NT2/D1 (cell line): ENCODE data around the gene KCP.

Experiments used
- SUZ12 ChIP-seq: IDR thresholded peaks from 2 replicates; pipeline ENCODE4 v1.6.1; 2011; ENCODE audit not compliant: insufficient read length, insufficient read depth; ENCODE audit errors: extremely low read depth
- YY1 ChIP-seq: IDR thresholded peaks from 2 replicates; pipeline ENCODE4 v1.6.1; 2011; ENCODE audit not compliant: insufficient read length, insufficient read depth
- ZNF274 ChIP-seq: IDR thresholded peaks from 2 replicates; pipeline ENCODE4 v1.6.1; 2011; ENCODE audit warnings: mild to moderate bottlenecking, low read depth, low read length

DNA sequence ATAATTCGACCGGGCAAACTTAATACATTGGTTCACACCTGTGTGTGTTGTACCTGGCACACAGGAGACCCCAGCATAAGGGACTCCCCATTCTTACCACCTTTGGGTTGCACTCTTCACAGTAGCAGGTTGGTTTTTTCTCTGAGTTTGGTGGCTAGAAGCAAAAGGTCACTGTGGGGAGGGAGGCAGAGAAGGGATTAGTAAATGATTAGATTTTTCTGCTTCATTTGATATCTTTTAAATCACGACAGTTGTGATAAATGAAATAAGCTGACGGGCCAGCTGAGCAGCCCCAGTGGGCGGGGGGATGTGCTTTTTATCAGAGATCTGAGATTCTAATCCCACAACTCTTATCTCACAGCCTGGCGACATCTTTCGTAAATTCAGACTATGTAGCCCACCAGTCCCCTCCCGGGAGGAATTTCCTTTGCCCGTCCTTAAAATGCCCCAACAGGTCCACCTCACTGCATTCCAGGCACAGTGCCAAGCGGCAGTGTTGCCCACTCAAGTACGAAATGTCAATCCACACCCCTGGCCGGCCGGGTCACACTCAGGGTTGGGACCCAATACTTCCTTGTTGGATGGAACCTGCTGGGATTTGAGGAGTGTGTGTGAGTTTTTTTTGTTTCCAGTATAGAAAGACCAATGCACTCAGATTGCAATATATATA is 10.5 kb upstream of the KCP start:
- TF ChIP-seq SUZ12 (no peak), YY1 (no peak), ZNF274 (no peak)
